Parathyroid adenoma (tissue), 2 donors: ENCODE data around the gene KCNQ1.

Experiments used
- H2AFZ ChIP-seq: fragments of 300-600 bp; sonication (generic); one replicate; pipeline ENCODE4 v1.7.0; 2017; ENCODE audit warnings: antibody characterized with exemption, mild to moderate bottlenecking
- H3K27ac ChIP-seq: fragments of 300-600 bp; sonication (generic); one replicate; pipeline ENCODE4 v1.7.0; 2017
- H3K27me3 ChIP-seq: fragments of 300-600 bp; sonication (generic); one replicate; pipeline ENCODE4 v1.7.0; 2017; ENCODE audit warnings: low read length; ENCODE audit not compliant: control insufficient read depth, insufficient read depth
- H3K36me3 ChIP-seq: fragments of 300-600 bp; sonication (generic); one replicate; pipeline ENCODE4 v1.7.0; 2017; ENCODE audit warnings: low read length; ENCODE audit not compliant: control insufficient read depth, insufficient read depth
- H3K4me1 ChIP-seq: fragments of 300-600 bp; sonication (generic); one replicate; pipeline ENCODE4 v1.7.0; 2017; ENCODE audit warnings: control low read depth
- H3K4me2 ChIP-seq: fragments of 300-600 bp; sonication (generic); one replicate; pipeline ENCODE4 v1.7.0; 2017; ENCODE audit warnings: low read length
- H3K4me3 ChIP-seq: fragments of 300-600 bp; sonication (generic); one replicate; pipeline ENCODE4 v1.7.0; 2017; ENCODE audit warnings: low read depth, low read length
- H3K79me2 ChIP-seq: fragments of 300-600 bp; sonication (generic); one replicate; pipeline ENCODE4 v1.7.0; 2017; ENCODE audit warnings: control low read depth
- H3K9ac ChIP-seq: fragments of 300-600 bp; sonication (generic); one replicate; pipeline ENCODE4 v1.7.0; 2017; ENCODE audit warnings: mild to moderate bottlenecking
- H3K9me3 ChIP-seq: fragments of 300-600 bp; sonication (generic); one replicate; pipeline ENCODE4 v1.7.0; 2017; ENCODE audit warnings: low read length; ENCODE audit not compliant: control insufficient read depth
- TF ChIP-seq, protein P1 (sequence below): fragments of 300-600 bp; sonication (generic); IDR thresholded peaks from one replicate; pipeline ENCODE4 v1.7.0; 2017; ENCODE audit warnings: antibody characterized with exemption, mild to moderate bottlenecking
- donor health status: primary hyperparathyroidism.

KCNQ1 gene

DNA sequence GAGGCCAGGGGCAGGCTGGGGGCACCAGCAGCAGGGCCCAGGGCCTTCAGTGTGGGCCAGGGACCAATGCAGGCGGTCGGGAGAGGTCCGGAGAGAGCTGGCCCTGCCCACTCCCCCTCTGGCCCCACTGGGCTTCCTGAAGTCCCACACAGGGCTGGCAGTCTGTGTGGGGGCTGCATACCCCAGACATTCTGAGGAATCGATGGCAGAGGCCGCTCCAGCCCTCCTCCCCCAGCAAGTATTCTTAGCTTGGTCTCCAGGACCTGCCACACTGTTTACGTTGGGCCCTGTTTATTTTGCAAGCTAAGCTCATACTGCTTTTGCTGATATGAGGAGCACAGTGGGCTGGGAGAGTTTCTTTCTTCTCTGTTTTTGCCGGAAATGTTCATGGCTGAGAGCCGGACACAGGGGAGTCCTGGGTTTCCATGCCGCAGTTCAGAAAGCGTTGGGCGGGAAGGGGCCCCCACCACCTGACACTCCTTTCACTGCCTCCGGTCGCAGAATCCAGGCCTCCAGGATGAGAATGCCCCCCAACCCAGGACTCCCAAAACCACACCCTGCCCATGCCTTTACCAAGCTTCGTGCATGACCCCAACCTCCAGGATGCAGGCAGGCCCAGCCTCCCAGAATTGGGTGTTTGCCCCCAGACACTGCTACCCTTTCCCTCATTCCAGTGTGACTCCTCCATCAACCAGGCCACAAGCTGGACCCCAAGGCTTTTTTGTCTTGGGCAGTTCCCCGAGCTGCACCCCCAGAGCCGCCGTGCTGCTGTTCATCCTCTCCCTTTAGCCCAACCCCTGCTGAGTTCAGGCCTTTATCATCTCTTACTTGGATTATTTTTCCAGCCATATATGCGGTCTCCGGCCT lies 336.8 kb downstream of the KCNQ1 start:
- Histone ChIP-seq H3K27ac (peak overlapping the region; percentile 95), H3K9me3 (no peaks in the 10 kb centered on the region), H3K4me1 (peaks cover 35% of the 10 kb centered on the region), H3K4me3 (no peak overlapping the region), H3K79me2 (no peaks in the 10 kb centered on the region), H3K9ac (no peak overlapping the region), H3K36me3 (no peaks in the 10 kb centered on the region), H2AFZ (peak overlapping the region; percentile 78), H3K4me2 (no peak overlapping the region), H3K27me3 (no peaks in the 10 kb centered on the region)
- TF ChIP-seq, protein P1, sequence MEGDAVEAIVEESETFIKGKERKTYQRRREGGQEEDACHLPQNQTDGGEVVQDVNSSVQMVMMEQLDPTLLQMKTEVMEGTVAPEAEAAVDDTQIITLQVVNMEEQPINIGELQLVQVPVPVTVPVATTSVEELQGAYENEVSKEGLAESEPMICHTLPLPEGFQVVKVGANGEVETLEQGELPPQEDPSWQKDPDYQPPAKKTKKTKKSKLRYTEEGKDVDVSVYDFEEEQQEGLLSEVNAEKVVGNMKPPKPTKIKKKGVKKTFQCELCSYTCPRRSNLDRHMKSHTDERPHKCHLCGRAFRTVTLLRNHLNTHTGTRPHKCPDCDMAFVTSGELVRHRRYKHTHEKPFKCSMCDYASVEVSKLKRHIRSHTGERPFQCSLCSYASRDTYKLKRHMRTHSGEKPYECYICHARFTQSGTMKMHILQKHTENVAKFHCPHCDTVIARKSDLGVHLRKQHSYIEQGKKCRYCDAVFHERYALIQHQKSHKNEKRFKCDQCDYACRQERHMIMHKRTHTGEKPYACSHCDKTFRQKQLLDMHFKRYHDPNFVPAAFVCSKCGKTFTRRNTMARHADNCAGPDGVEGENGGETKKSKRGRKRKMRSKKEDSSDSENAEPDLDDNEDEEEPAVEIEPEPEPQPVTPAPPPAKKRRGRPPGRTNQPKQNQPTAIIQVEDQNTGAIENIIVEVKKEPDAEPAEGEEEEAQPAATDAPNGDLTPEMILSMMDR, result no peak

DNA sequence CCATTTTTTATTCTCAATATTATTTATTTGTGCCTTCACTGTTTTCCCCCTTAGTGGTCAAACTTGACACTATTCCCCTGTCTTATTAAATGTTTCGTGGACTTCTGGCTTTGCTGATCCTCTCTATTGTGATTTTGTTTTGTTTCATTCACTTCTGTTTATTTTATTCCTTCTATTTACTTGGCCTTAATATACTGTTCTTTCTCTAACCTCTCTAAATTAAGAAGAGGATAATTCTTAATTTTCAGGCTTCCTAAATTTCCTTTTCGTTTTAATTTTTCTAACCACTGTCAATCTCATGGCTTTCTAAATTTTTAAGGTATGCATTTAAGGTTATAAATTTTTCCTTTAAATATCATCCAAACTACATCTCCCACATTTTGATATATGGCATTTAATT lies 338.0 kb downstream of the KCNQ1 start:
- no peak overlapping the region for H2AFZ ChIP-seq
- H3K9ac ChIP-seq, result no peak overlapping the region
- H3K36me3 ChIP-seq, result no peaks in the 10 kb centered on the region
- peaks cover 35% of the 10 kb centered on the region for H3K4me1 ChIP-seq
- no peaks in the 10 kb centered on the region for H3K79me2 ChIP-seq
- TF ChIP-seq, protein P1, result no peak
- no peak overlapping the region for H3K27ac ChIP-seq
- H3K9me3 ChIP-seq, result no peaks in the 10 kb centered on the region
- no peak overlapping the region for H3K4me2 ChIP-seq
- H3K27me3 ChIP-seq, result no peaks in the 10 kb centered on the region
- no peak overlapping the region for H3K4me3 ChIP-seq

DNA sequence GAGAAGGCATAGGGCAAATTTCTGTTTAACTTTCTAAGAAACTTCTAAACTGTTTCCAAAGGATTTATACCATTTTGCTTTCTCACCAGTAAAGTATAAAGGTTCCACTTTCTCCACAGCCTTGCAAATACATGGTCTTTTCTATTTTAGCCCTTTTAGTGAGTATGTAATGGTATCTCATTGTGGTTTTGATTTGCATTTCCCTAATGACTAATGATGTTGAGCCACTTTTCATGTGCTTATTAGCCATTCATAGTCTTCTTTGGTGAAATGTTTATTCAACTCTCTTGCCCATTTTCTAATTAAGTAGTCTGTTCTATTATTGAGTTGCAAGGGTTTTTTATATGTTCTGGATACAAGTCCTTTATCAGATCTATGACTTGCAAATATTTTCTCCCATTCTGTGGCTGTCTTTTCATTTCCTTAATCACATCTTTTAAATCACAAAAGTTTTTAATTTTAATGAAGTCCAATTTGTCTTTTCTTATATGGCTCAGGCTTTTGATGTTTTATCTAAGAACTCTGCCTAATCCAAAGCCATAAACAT lies 338.8 kb downstream of the KCNQ1 start:
- no peaks in the 10 kb centered on the region for H3K27me3 ChIP-seq
- H2AFZ ChIP-seq, result no peak overlapping the region
- H3K9me3 ChIP-seq, result no peaks in the 10 kb centered on the region
- H3K4me2 ChIP-seq, result no peak overlapping the region
- TF ChIP-seq, protein P1, result no peak
- H3K27ac ChIP-seq, result no peak overlapping the region
- H3K79me2 ChIP-seq, result no peaks in the 10 kb centered on the region
- no peak overlapping the region for H3K4me3 ChIP-seq
- H3K36me3 ChIP-seq, result no peaks in the 10 kb centered on the region
- peaks cover 30% of the 10 kb centered on the region for H3K4me1 ChIP-seq
- no peak overlapping the region for H3K9ac ChIP-seq

DNA sequence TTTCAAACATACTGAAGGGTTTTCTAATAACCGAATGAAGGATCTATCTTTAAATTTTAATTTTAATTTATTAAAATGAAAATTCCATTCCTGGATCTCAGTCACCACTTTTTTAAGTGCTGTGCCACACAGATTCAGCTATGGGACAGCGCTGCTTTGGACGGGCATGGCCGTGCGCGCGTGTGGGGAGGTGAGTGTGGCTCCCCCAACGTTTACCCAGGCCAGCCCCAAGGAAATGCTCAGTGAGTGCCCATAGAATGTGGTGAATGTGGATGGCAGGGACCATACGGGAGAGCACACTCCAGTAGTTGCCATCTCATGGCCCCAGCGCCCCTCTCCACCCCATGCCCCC lies 343.0 kb downstream of the KCNQ1 start:
- Histone ChIP-seq H2AFZ (no peak overlapping the region), H3K27me3 (no peaks in the 10 kb centered on the region), H3K9me3 (no peaks in the 10 kb centered on the region), H3K79me2 (no peaks in the 10 kb centered on the region), H3K4me1 (no peaks in the 10 kb centered on the region), H3K9ac (no peak overlapping the region), H3K27ac (no peak overlapping the region), H3K36me3 (no peaks in the 10 kb centered on the region), H3K4me2 (no peak overlapping the region), H3K4me3 (no peak overlapping the region)
- TF ChIP-seq, protein P1, result no peak
